ENCODE measurements around the gene KHDC3L. TPM values are rescaled to one million over a fixed set of nuclear protein-coding genes. Genes with fewer than 3 reads are reported as not detected.

KHDC3L gene
- total RNA-seq, 2 experiments from 2014 or later: not detected

Other genes starting within 250 kb of the KHDC3L start
- gene KHDC1L, start 137.2 kb upstream of the KHDC3L start, total RNA-seq: not detected
- gene KHDC1, start 99.5 kb upstream of the KHDC3L start, total RNA-seq: 1 to 10 TPM; 3.5 TPM
- not detected for gene DPPA5, start 8.4 kb upstream of the KHDC3L start, total RNA-seq
- gene OOEP, start 7.2 kb downstream of the KHDC3L start, total RNA-seq: not detected
- gene DDX43, start 32.2 kb downstream of the KHDC3L start, total RNA-seq: under 1 TPM; 0.16 to 0.31 TPM
- gene CGAS, start 89.6 kb downstream of the KHDC3L start, total RNA-seq: 10 to 100 TPM; 21.1 to 23.2 TPM
- 10 to 100 TPM; 42.1 to 43.2 TPM for gene MTO1, start 99.1 kb downstream of the KHDC3L start, total RNA-seq
- gene EEF1A1, start 158.4 kb downstream of the KHDC3L start, total RNA-seq: over 10,000 TPM; 15,479 to 15,634 TPM